ENCODE results near the gene RAP1GAP. TPM values are rescaled to one million over a fixed set of nuclear protein-coding genes. Genes with fewer than 3 reads are reported as not detected.

RAP1GAP gene
- total and polyA plus RNA-seq, 9 of the 15 experiments (the other 6 are each of a cell fraction or from before 2014, with no cell fraction given), result 0.29 to 30.2 (median 19.2) TPM

- no peak for TF ChIP-seq ZBTB8A (IDR thresholded peaks at IDR 0.05; ENCODE audit: partially characterized antibody)
- TF ChIP-seq, protein P1, sequence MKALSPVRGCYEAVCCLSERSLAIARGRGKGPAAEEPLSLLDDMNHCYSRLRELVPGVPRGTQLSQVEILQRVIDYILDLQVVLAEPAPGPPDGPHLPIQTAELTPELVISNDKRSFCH (CRISPR knock-in tag; IDR thresholded peaks at IDR 0.05), result no peak
- TF ChIP-seq, protein P1 (tag; IDR thresholded peaks at IDR 0.05), result no peak
- TF ChIP-seq KAT2B (IDR thresholded peaks at IDR 0.05; ENCODE audit: low read depth, low read length), result no peak
- TF ChIP-seq RAD51 (IDR thresholded peaks at IDR 0.05; ENCODE audit: borderline replicate concordance, low read depth), result peak; percentile 55; the same call in 1 of the 2 replicates
- no peak; the same call in 1 of the 2 replicates for TF ChIP-seq ZNF584 (CRISPR knock-in tag; IDR thresholded peaks at IDR 0.05; ENCODE audit: low read depth)
- no peak for TF ChIP-seq PHF20 (IDR thresholded peaks at IDR 0.05; ENCODE audit: partially characterized antibody)
- no peak for TF ChIP-seq ZFP36 (IDR thresholded peaks at IDR 0.05; ENCODE audit: low read depth, low read length, partially characterized antibody)
- TF ChIP-seq SMARCB1 (IDR thresholded peaks at IDR 0.05; ENCODE audit: insufficient read length, low read depth), result no peak
- TF ChIP-seq ZZZ3 (IDR thresholded peaks at IDR 0.05), result no peak
- no peak for TF ChIP-seq KLF10 (CRISPR knock-in tag; IDR thresholded peaks at IDR 0.05)
- peak in 1 of 2 experiments; percentile 36; a peak in 1 of 3 replicates for TF ChIP-seq CBX3 (IDR thresholded peaks at IDR 0.05; ENCODE audit: borderline replicate concordance in 1 of 2, low read length in 2 of 2)
- no peak for TF ChIP-seq HOMEZ (CRISPR knock-in tag; IDR thresholded peaks at IDR 0.05)
- TF ChIP-seq, protein P2, sequence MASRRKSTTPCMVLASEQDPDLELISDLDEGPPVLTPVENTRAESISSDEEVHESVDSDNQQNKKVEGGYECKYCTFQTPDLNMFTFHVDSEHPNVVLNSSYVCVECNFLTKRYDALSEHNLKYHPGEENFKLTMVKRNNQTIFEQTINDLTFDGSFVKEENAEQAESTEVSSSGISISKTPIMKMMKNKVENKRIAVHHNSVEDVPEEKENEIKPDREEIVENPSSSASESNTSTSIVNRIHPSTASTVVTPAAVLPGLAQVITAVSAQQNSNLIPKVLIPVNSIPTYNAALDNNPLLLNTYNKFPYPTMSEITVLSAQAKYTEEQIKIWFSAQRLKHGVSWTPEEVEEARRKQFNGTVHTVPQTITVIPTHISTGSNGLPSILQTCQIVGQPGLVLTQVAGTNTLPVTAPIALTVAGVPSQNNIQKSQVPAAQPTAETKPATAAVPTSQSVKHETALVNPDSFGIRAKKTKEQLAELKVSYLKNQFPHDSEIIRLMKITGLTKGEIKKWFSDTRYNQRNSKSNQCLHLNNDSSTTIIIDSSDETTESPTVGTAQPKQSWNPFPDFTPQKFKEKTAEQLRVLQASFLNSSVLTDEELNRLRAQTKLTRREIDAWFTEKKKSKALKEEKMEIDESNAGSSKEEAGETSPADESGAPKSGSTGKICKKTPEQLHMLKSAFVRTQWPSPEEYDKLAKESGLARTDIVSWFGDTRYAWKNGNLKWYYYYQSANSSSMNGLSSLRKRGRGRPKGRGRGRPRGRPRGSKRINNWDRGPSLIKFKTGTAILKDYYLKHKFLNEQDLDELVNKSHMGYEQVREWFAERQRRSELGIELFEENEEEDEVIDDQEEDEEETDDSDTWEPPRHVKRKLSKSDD (conservative IDR thresholded peaks at IDR 0.05; ENCODE audit: low read length), result no peak
- TF ChIP-seq ZNF197 (CRISPR knock-in tag; IDR thresholded peaks at IDR 0.05; ENCODE audit: low read depth), result peak; percentile 70; the same call in 1 of the 2 replicates
- no peak for TF ChIP-seq MCM7 (IDR thresholded peaks at IDR 0.05)
- peak; percentile 96 for TF ChIP-seq DPF2 (IDR thresholded peaks at IDR 0.05)
- TF ChIP-seq ZKSCAN3 (CRISPR knock-in tag; IDR thresholded peaks at IDR 0.05), result no peak
- TF ChIP-seq SMAD1 (IDR thresholded peaks at IDR 0.05; ENCODE audit: low read depth, low read length, partially characterized antibody), result no peak
- TF ChIP-seq SMARCA5 (IDR thresholded peaks at IDR 0.05), result peak; percentile 64; the same call in 1 of the 2 replicates
- no peak for TF ChIP-seq ZNF232 (CRISPR knock-in tag; IDR thresholded peaks at IDR 0.05)
- no peak for TF ChIP-seq RFX1 (IDR thresholded peaks at IDR 0.05)
- no peak for TF ChIP-seq ESRRB (CRISPR knock-in tag; IDR thresholded peaks at IDR 0.05; ENCODE audit: borderline replicate concordance)
- peak; percentile 85 for TF ChIP-seq MTA3 (IDR thresholded peaks at IDR 0.05; ENCODE audit: borderline replicate concordance)
These were observed 30.4 kb downstream of the RAP1GAP start (continued) for GRCh38 chr1:21638531-21639341.

Measured in K562 (cell line).